Loucy (cell line): ENCODE measurements around the gene KLHL8.

Experiments used
- CTCF ChIP-seq: fragments of 200-600 bp; sonication (generic); conservative IDR thresholded peaks from 2 replicates; pipeline ENCODE4 v1.5.1; 2014; ENCODE audit warnings: mild to moderate bottlenecking, antibody characterized with exemption, low read length
- EZH2phosphoT487 ChIP-seq: fragments of 200-600 bp; IDR thresholded peaks from 2 replicates; pipeline ENCODE4 v1.6.1; 2018; ENCODE audit warnings: antibody characterized with exemption, mild to moderate bottlenecking, moderate library complexity, borderline replicate concordance

GRCh38 chr4:87251106-87251505 is 30.7 kb upstream of the KLHL8 start:
- TF ChIP-seq CTCF (no peak), EZH2phosphoT487 (no peak)
